Endothelial cell of umbilical vein (primary cell): ENCODE results near the gene GPR27. TPM values are rescaled to one million over a fixed set of nuclear protein-coding genes. Genes with fewer than 3 reads are reported as not detected.

Experiments used
- BruUV-seq: library from RNA; stranded (reverse); fragments of 400-500 nt; replicated peaks from 2 replicates; lab custom pipeline; 2021; lab: Mats Ljungman, UMichigan
- CTCF ChIA-PET: fragments of 300-600, 350-600 bp; sonication (Branson Sonifier 250); formaldehyde crosslinking; loops from one replicate; lab custom pipeline; 2021; ENCODE audit warnings: antibody characterized with exemption, inconsistent platforms; lab: Charles Lee
- POLR2A ChIA-PET: fragments of 300-600, 350-600 bp; sonication (Branson Sonifier 250); formaldehyde crosslinking; loops from one replicate; lab custom pipeline; 2021; ENCODE audit warnings: antibody characterized with exemption, inconsistent platforms; lab: Charles Lee
- DNase-seq: peaks from one replicate; pipeline ENCODE4 v3.0.0-alpha.2; 2011; ENCODE audit warnings: low read depth, low spot score
- FAIRE-seq: peaks from 2 replicates; lab custom pipeline; 2011; peaks lifted over from hg19 to GRCh38; lab: Jason Lieb, UNC
- H2AFZ ChIP-seq: 2 replicates; pipeline ENCODE4 v1.6.0; 2012; ENCODE audit warnings: low read depth, low read length, control low read depth, inconsistent platforms
- H3K27ac ChIP-seq: 2 replicates; pipeline ENCODE4 v1.5.1; 2011; ENCODE audit warnings: low read depth, mild to moderate bottlenecking, control low read depth, low read length, moderate library complexity; ENCODE audit not compliant: insufficient read depth
- H3K27me3 ChIP-seq, 2 experiments: 2 replicates each; pipeline versions ENCODE4 v1.6.0 to v1.6.1; 2011; ENCODE audit warnings: low read length in 2 of 2, mixed read lengths in 1 of 2; ENCODE audit not compliant: control insufficient read depth in 2 of 2, insufficient read depth in 2 of 2
- H3K36me3 ChIP-seq, 2 experiments: 2 replicates in 1 of 2; 3 replicates in 1 of 2; pipeline ENCODE4 v1.5.1; 2011; ENCODE audit warnings: low read length in 2 of 2, mild to moderate bottlenecking in 1 of 2, moderate library complexity in 1 of 2; ENCODE audit not compliant: control insufficient read depth in 2 of 2, insufficient read depth in 2 of 2; ENCODE audit errors: extremely low read depth in 1 of 2
- H3K4me1 ChIP-seq: 3 replicates; pipeline ENCODE4 v1.5.1; 2011; ENCODE audit warnings: mild to moderate bottlenecking, low read length; ENCODE audit not compliant: control insufficient read depth, insufficient read depth; ENCODE audit errors: extremely low read depth
- H3K4me2 ChIP-seq: 2 replicates; pipeline ENCODE4 v1.6.1; 2011; ENCODE audit warnings: low read length, control low read depth, mixed read lengths; ENCODE audit not compliant: insufficient read depth
- H3K4me3 ChIP-seq, 3 experiments: fragments of 200-600 bp in 1 of 3; sonication (generic), shearing (Covaris generic) in 1 of 3; replicated peaks in 1 of 3; 2 replicates each; pipeline ENCODE4 v1.5.1; 2011 to 2016; ENCODE audit warnings: control low read depth in 3 of 3, low read length in 3 of 3, mild to moderate bottlenecking in 2 of 3, inconsistent platforms in 1 of 3, low read depth in 1 of 3, moderate library complexity in 1 of 3; ENCODE audit not compliant: insufficient read depth in 1 of 3
- H3K79me2 ChIP-seq: 2 replicates; pipeline ENCODE4 v1.6.0; 2012; ENCODE audit warnings: low read length, inconsistent platforms; ENCODE audit not compliant: control insufficient read depth, insufficient read depth
- H3K9ac ChIP-seq: replicated peaks from 2 replicates; pipeline ENCODE3; 2011; ENCODE audit warnings: low read length, control low read depth; ENCODE audit not compliant: insufficient read depth; ENCODE audit errors: extremely low read depth
- H3K9me1 ChIP-seq: replicated peaks from 3 replicates; pipeline ENCODE4 v1.6.0; 2011; ENCODE audit warnings: mild to moderate bottlenecking, low read length; ENCODE audit not compliant: control insufficient read depth, insufficient read depth; ENCODE audit errors: extremely low read depth
- H3K9me3 ChIP-seq: replicated peaks from 2 replicates; pipeline ENCODE4 v1.5.1; 2012; ENCODE audit warnings: low read length, inconsistent platforms; ENCODE audit not compliant: control insufficient read depth, insufficient read depth
- H4K20me1 ChIP-seq: replicated peaks from 2 replicates; pipeline ENCODE3; 2011; ENCODE audit warnings: mild to moderate bottlenecking, low read length; ENCODE audit not compliant: control insufficient read depth, insufficient read depth; ENCODE audit errors: extremely low read depth
- EZH2 ChIP-seq: IDR thresholded peaks from 2 replicates; pipeline ENCODE4 v1.6.1; 2012; ENCODE audit warnings: borderline replicate concordance, low read depth, mild to moderate bottlenecking, moderate library complexity, low read length, inconsistent platforms; ENCODE audit not compliant: severe bottlenecking
- dilution Hi-C: fragments of 300-500 bp; cut with MboI; formaldehyde crosslinking; loops from one replicate; pipeline ENCODE4 v1.15.0; 2019; ENCODE audit warnings: low sequenced_read_pairs; ENCODE audit not compliant: extremely low pct_ligation_motif_present
- intact Hi-C: fragments of 100-400 bp; cut with micrococcal nuclease; formaldehyde crosslinking; loops from one replicate; pipeline ENCODE4 v1.10.0; 2022
- polyA plus RNA-seq, 4 experiments: library from polyadenylated mRNA; depleted of rRNA in 3 of 4; stranded (reverse) in 3 of 4; unstranded in 1 of 4; fragments of >200 nt; gene quantifications; 2 replicates each; pipeline versions ENCODE4 v1.2.1 to v1.2.3, GENCODE V29; 2011 to 2012; ENCODE audit warnings: missing spikeins in 1 of 4
- total RNA-seq: library from RNA; stranded (reverse); gene quantifications from 2 replicates; pipeline ENCODE4 v1.2.3, GENCODE V29; 2021
- TF ChIP-seq, protein P1 (sequence below), 2 donors: IDR thresholded peaks; 1 replicate in 1 of 2; 2 replicates in 1 of 2; pipeline ENCODE4 v1.5.1; 2011; ENCODE audit warnings: low read length in 2 of 2, mild to moderate bottlenecking in 2 of 2, moderate library complexity in 2 of 2, control low read depth in 1 of 2, inconsistent platforms in 1 of 2, low read depth in 1 of 2; ENCODE audit not compliant: insufficient read depth in 1 of 2; ENCODE audit errors: extremely low read depth in 1 of 2
- TF ChIP-seq, protein P2 (sequence below): IDR thresholded peaks from 2 replicates; pipeline ENCODE4 v1.6.1; 2011; ENCODE audit not compliant: insufficient read depth, insufficient read length

Gene GPR27
- total and polyA plus RNA-seq, 2 donors (not counting 3 experiments of a cell fraction or from before 2014, with no cell fraction given) = 0.03 TPM; not detected in 1

- no peaks in the 10 kb centered on the region for H3K4me1 ChIP-seq
- ChIA-PET CTCF (interaction anchor here (1.2 to 2.5 kb wide), 3 partner anchors 13 to 19 kb away, joined by 3 to 27 read pairs (median 19); partner anchors contain the start of gene EIF4E3), POLR2A (no interaction called here)
- no peaks in the 10 kb centered on the region for H3K79me2 ChIP-seq
- H2AFZ ChIP-seq = no peak overlapping the region
- dilution Hi-C loops = no loop called here
- DNase-seq = no peak
- H3K9me3 ChIP-seq = no peaks in the 10 kb centered on the region
- no TSS peak for BruUV-seq
- no peaks in the 10 kb centered on the region for H3K36me3 ChIP-seq
- no peak overlapping the region for H3K4me2 ChIP-seq
- H3K9ac ChIP-seq = no peak overlapping the region
- TF ChIP-seq EZH2 = no peak
- peaks cover 0 to 2% of the 10 kb centered on the region in 2 experiments for H3K27me3 ChIP-seq
- intact Hi-C loops = loop anchor here (5.0 to 10.0 kb wide), 2 partner anchors 147 to 1375 kb away; no protein-coding TSS in a partner anchor
- no peaks in the 10 kb centered on the region for H3K9me1 ChIP-seq
- no peaks in the 10 kb centered on the region for H4K20me1 ChIP-seq
- H3K27ac ChIP-seq = no peak overlapping the region
- FAIRE-seq = no peak
- H3K4me3 ChIP-seq = no peak overlapping the region
Measured at GRCh38 chr3:71709908-71710511, 43.6 kb upstream of the GPR27 start.

GRCh38 chr3:71710906-71711494 is 42.7 kb upstream of the GPR27 start:
- TF ChIP-seq, protein P1, sequence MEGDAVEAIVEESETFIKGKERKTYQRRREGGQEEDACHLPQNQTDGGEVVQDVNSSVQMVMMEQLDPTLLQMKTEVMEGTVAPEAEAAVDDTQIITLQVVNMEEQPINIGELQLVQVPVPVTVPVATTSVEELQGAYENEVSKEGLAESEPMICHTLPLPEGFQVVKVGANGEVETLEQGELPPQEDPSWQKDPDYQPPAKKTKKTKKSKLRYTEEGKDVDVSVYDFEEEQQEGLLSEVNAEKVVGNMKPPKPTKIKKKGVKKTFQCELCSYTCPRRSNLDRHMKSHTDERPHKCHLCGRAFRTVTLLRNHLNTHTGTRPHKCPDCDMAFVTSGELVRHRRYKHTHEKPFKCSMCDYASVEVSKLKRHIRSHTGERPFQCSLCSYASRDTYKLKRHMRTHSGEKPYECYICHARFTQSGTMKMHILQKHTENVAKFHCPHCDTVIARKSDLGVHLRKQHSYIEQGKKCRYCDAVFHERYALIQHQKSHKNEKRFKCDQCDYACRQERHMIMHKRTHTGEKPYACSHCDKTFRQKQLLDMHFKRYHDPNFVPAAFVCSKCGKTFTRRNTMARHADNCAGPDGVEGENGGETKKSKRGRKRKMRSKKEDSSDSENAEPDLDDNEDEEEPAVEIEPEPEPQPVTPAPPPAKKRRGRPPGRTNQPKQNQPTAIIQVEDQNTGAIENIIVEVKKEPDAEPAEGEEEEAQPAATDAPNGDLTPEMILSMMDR (IDR thresholded peaks at IDR 0.05; ENCODE audit: extremely low read depth in 1 of 2, insufficient read depth in 1 of 2, low read depth in 1 of 2, low read length in 2 of 2) = peak; percentile 37 to 49
- TF ChIP-seq, protein P2, sequence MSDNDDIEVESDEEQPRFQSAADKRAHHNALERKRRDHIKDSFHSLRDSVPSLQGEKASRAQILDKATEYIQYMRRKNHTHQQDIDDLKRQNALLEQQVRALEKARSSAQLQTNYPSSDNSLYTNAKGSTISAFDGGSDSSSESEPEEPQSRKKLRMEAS = no peak
- peak; percentile 90 for FAIRE-seq
- peak; percentile 51 for DNase-seq
- ChIA-PET CTCF (interaction anchor here (0.9 to 2.5 kb wide), 25 partner anchors 9 to 1375 kb away, joined by 3 to 27 read pairs (median 5); partner anchors contain the start of gene EIF4E3), POLR2A (no interaction called here)
- Histone ChIP-seq H3K27ac (no peak overlapping the region), H3K27me3 (peaks cover 0 to 4% of the 10 kb centered on the region in 2 experiments), H3K4me3 (no peak overlapping the region), H3K36me3 (no peaks in the 10 kb centered on the region), H2AFZ (no peak overlapping the region), H3K9me1 (no peaks in the 10 kb centered on the region), H3K9me3 (no peaks in the 10 kb centered on the region), H3K4me1 (no peaks in the 10 kb centered on the region), H4K20me1 (no peaks in the 10 kb centered on the region), H3K79me2 (no peaks in the 10 kb centered on the region), H3K4me2 (no peak overlapping the region), H3K9ac (no peak overlapping the region)
- dilution Hi-C loops (no loop called here), intact Hi-C loops (loop anchor here (1.0 to 10.0 kb wide), 4 partner anchors 146 to 1374 kb away; no protein-coding TSS in a partner anchor)
- no TSS peak for BruUV-seq
